Measurements from ENCODE around the gene ODAD2. TPM values are rescaled to one million over a fixed set of nuclear protein-coding genes. Genes with fewer than 3 reads are reported as not detected.
"Not testable (repeated sequence)": the region's sequence is repeated elsewhere in the genome, so short reads cannot be mapped to it uniquely, and the experiment has no call there.

Gene ODAD2
- total RNA-seq, 4 donors from 2014 or later: 0.23 TPM; not detected in 3

DNA sequence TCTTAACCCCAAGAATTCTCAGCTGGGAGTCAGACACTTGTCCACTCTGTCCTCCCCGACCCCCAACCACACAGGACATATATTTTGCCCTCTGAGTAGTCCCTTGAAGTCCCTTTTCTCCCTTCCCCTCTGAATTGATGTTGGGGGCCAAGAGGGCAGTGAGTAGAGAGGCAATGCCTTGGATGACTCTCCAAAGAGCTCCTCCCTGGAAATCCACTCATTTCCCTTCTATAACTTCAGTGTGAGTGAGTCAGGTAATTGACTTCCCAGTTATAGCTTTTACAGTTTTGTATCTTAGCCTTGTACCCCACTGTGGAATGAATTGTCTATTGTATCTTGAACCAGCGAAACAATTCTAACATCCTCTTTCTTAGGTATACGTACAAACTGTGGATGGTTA, 9.2 kb upstream of the ODAD2 start:
- Histone ChIP-seq H3K9me3 (no peaks in the 10 kb centered on the region), H3K27me3 (peaks cover 16% of the 10 kb centered on the region), H3K27ac (no peak overlapping the region), H3K4me1 (no peaks in the 10 kb centered on the region), H3K4me3 (no peak overlapping the region), H3K36me3 (no peaks in the 10 kb centered on the region)
- TF ChIP-seq, protein P1, sequence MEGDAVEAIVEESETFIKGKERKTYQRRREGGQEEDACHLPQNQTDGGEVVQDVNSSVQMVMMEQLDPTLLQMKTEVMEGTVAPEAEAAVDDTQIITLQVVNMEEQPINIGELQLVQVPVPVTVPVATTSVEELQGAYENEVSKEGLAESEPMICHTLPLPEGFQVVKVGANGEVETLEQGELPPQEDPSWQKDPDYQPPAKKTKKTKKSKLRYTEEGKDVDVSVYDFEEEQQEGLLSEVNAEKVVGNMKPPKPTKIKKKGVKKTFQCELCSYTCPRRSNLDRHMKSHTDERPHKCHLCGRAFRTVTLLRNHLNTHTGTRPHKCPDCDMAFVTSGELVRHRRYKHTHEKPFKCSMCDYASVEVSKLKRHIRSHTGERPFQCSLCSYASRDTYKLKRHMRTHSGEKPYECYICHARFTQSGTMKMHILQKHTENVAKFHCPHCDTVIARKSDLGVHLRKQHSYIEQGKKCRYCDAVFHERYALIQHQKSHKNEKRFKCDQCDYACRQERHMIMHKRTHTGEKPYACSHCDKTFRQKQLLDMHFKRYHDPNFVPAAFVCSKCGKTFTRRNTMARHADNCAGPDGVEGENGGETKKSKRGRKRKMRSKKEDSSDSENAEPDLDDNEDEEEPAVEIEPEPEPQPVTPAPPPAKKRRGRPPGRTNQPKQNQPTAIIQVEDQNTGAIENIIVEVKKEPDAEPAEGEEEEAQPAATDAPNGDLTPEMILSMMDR (IDR thresholded peaks at IDR 0.05): no peak
- no peak for TF ChIP-seq POLR2A (IDR thresholded peaks at IDR 0.05)
- TF ChIP-seq EP300 (IDR thresholded peaks at IDR 0.05): no peak
- TF ChIP-seq POLR2AphosphoS5 (IDR thresholded peaks at IDR 0.05): no peak
- WGBS: 85% methylated on average over 3 of the region's 3 CpGs
- DNase-seq (ENCODE audit: low spot score in 2 of 2): no peak

DNA sequence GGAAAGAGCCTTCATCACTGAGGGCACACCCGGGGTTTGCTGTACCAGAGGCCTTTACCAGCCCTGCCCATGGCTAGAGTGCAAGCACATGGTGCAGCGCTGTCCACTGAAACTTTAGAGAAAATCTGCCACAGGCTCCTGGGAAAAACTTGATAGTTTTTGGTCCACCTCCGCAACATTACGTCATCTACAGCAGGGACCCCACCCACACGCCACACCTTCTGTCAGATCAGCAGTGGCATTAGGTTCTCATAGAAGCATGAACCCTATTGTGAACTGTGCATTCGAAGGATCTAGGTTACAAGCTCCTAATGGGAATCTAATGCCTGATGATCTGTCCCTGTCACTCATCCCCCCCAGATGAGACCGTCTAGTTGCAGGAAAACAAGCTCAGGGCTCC, 2.5 kb upstream of the ODAD2 start:
- TF ChIP-seq POLR2A (IDR thresholded peaks at IDR 0.05) (no peak), EP300 (IDR thresholded peaks at IDR 0.05) (no peak), POLR2AphosphoS5 (IDR thresholded peaks at IDR 0.05) (no peak)
- TF ChIP-seq, protein P1 (IDR thresholded peaks at IDR 0.05): no peak
- H3K27ac ChIP-seq: no peak overlapping the region
- no peaks in the 10 kb centered on the region for H3K36me3 ChIP-seq
- peaks cover 11% of the 10 kb centered on the region for H3K4me1 ChIP-seq
- H3K27me3 ChIP-seq: peaks cover 19% of the 10 kb centered on the region
- no peaks in the 10 kb centered on the region for H3K9me3 ChIP-seq
- no peak for DNase-seq (ENCODE audit: low spot score in 2 of 2)
- no peak overlapping the region for H3K4me3 ChIP-seq
- 94% methylated on average over 7 of the region's 7 CpGs for WGBS

DNA sequence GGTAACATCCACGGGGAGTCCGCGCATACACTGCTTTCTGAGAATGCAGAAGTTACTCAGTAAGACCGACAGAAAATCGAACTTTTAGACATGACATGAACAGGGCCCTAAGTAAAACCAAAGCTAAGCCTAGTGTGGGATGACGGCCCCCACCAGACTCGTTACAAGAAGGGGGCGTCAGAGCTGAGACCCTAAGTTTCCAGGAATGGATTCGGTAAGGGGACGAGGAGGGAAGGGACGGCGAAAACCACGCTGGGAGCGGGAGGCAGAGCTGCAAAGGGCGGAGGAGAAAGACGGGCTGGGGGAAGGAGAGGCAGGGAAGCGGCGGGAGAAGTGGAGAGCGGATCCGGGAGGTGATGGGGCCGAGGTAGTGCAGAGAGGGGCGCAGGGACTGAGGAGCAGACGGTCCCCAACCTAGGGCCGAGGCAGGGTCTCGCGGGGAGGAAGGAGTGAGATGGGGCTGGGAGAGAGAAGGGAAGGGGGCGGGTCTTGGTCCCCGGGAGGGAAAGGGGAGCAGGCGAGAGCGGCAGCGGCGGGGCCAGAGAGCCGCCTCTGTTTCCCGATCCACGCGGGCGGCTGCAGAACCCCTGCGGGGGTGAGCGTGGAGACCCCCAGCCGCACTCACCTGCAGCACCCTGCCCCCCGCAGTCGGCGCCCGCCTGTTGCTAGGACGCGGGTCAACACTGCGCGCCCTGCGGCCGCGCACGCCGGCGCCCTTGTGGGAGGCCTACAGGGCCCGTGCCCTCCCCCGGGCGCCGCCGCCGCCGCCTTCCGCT, 513 bp downstream of the ODAD2 start:
- H3K4me3 ChIP-seq: peak overlapping the region; percentile 60
- peaks cover 14% of the 10 kb centered on the region for H3K27me3 ChIP-seq
- TF ChIP-seq POLR2A (IDR thresholded peaks at IDR 0.05) (no peak), EP300 (IDR thresholded peaks at IDR 0.05) (no peak), POLR2AphosphoS5 (IDR thresholded peaks at IDR 0.05) (no peak)
- TF ChIP-seq, protein P1 (IDR thresholded peaks at IDR 0.05): no peak
- no peak for DNase-seq (ENCODE audit: low spot score in 2 of 2)
- H3K27ac ChIP-seq: no peak overlapping the region
- peaks cover 11% of the 10 kb centered on the region for H3K4me1 ChIP-seq
- no peaks in the 10 kb centered on the region for H3K9me3 ChIP-seq
- 4% methylated on average over 40 of the region's 62 CpGs for WGBS
- no peaks in the 10 kb centered on the region for H3K36me3 ChIP-seq

DNA sequence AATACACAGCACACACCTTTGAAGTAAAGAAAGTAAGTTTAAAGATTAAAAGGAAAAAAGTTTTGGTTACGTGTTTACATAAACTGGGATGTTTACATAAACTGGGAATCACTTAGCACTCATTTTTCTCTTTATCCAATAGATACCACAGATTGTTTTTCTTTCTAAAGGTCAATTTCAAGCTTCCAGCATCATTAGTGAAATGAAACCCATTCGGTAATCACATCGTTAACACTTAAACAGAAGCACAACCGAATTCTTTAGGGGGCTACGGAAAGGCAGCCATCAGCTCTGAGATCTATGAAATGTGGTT, 1.1 kb downstream of the ODAD2 start:
- H3K4me1 ChIP-seq: peaks cover 11% of the 10 kb centered on the region
- H3K27me3 ChIP-seq: peaks cover 14% of the 10 kb centered on the region
- no peak for DNase-seq (ENCODE audit: low spot score in 2 of 2)
- H3K9me3 ChIP-seq: no peaks in the 10 kb centered on the region
- TF ChIP-seq POLR2A (IDR thresholded peaks at IDR 0.05) (no peak), POLR2AphosphoS5 (IDR thresholded peaks at IDR 0.05) (no peak), EP300 (IDR thresholded peaks at IDR 0.05) (no peak)
- TF ChIP-seq, protein P1 (IDR thresholded peaks at IDR 0.05): no peak
- no peak overlapping the region for H3K27ac ChIP-seq
- H3K4me3 ChIP-seq: peak overlapping the region; percentile 60
- 28% methylated on average over 5 of the region's 5 CpGs for WGBS
- H3K36me3 ChIP-seq: no peaks in the 10 kb centered on the region

DNA sequence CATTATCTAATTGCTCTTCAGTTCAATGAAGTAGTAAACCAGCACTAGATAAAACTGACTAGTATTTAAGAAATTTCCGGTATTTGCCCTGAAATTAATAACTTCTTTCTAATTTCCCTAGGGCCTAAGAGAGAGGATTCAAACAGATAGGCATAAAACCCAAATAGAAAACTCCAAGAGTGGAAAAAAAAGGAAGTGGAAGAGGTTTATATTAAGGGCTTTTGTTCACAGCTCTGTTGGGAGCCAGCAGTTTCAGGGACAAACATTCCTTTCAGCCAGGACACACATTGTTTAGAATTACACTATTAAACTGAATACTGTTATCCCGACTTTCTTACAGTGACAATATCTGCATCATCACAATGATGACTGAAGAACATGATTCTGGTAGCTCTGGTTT, 3.6 kb downstream of the ODAD2 start:
- Histone ChIP-seq H3K27me3 (peaks cover 14% of the 10 kb centered on the region), H3K27ac (no peak overlapping the region), H3K9me3 (no peaks in the 10 kb centered on the region), H3K4me3 (no peak overlapping the region), H3K36me3 (no peaks in the 10 kb centered on the region), H3K4me1 (peaks cover 11% of the 10 kb centered on the region)
- TF ChIP-seq EP300 (IDR thresholded peaks at IDR 0.05) (no peak), POLR2A (IDR thresholded peaks at IDR 0.05) (no peak), POLR2AphosphoS5 (IDR thresholded peaks at IDR 0.05) (no peak)
- TF ChIP-seq, protein P1 (IDR thresholded peaks at IDR 0.05): no peak
- 70% methylated on average over 2 of the region's 2 CpGs for WGBS
- DNase-seq (ENCODE audit: low spot score in 2 of 2): no peak

DNA sequence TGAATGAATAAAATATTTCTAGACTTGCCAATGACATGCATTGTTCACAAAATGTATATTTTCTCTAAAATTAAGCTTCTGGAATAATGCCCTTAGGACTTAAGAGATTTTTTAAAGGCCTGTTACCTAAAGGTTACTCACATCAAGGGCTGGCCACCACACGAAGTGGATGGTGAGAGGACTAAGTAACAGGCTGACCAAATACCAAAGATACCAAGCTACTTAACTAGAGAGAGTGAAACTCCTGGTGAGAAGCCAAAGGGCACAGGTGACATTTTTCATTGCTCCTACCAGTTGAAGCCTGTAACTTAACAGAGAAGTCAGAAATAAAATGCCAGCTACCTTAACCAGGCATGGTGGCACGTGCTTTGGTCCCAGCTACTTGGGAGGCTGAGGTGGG, 9.5 kb downstream of the ODAD2 start:
- DNase-seq (ENCODE audit: low spot score in 2 of 2); H3K9me3 ChIP-seq; H3K4me3 ChIP-seq; H3K27ac ChIP-seq; H3K27me3 ChIP-seq; H3K36me3 ChIP-seq; H3K4me1 ChIP-seq: not testable (repeated sequence)
- WGBS: 83% methylated on average over 2 of the region's 2 CpGs
